Esophagus muscularis mucosa (tissue), 4 donors: ENCODE measurements around the gene BRF1. TPM values are rescaled to one million over a fixed set of nuclear protein-coding genes. Genes with fewer than 3 reads are reported as not detected.
"Not testable (repeated sequence)": the region's sequence is repeated elsewhere in the genome, so short reads cannot be mapped to it uniquely, and the experiment has no call there.

Experiments
- DNase-seq: peaks from one replicate; pipeline ENCODE4 v3.0.0-alpha.2; 2017; ENCODE audit errors: extremely low spot score
- H3K27ac ChIP-seq, 4 donors: fragments of 200-600 bp; sonication (generic); replicated peaks in 1 of 4; 1 replicate in 3 of 4; 2 replicates in 1 of 4; pipeline ENCODE4 v1.5.1; 2016 to 2019; ENCODE audit warnings: mild to moderate bottlenecking in 1 of 4
- H3K27me3 ChIP-seq, 4 donors: fragments of 200-600 bp; sonication (generic); one replicate each; pipeline versions ENCODE4 v1.5.1 to v1.6.0; 2016 to 2019
- H3K36me3 ChIP-seq, 4 donors: fragments of 200-600 bp; sonication (generic); one replicate each; pipeline ENCODE4 v1.5.1; 2016 to 2019
- H3K4me1 ChIP-seq, 4 donors: fragments of 200-600 bp; sonication (generic); one replicate each; pipeline ENCODE4 v1.5.1; 2016 to 2019
- H3K4me3 ChIP-seq, 4 donors: fragments of 200-600 bp; sonication (generic); 1 replicate in 2 of 4; 2 replicates in 2 of 4; pipeline ENCODE4 v1.5.1; 2016 to 2019; ENCODE audit warnings: mild to moderate bottlenecking in 4 of 4, moderate library complexity in 1 of 4
- H3K9me3 ChIP-seq, 4 donors: fragments of 200-600 bp; sonication (generic); 1 replicate in 3 of 4; 2 replicates in 1 of 4; pipeline ENCODE4 v1.5.1; 2016 to 2019
- CTCF ChIP-seq, 3 experiments: fragments of 200-600 bp in 2 of 3; fragments of 450-650 bp in 1 of 3; sonication (generic) in 2 of 3; IDR thresholded peaks; one replicate each; pipeline ENCODE4 v1.5.1; 2017 to 2019; ENCODE audit warnings: antibody characterized with exemption in 3 of 3, mild to moderate bottlenecking in 2 of 3, moderate library complexity in 1 of 3
- EP300 ChIP-seq: sonication (generic); formaldehyde crosslinking; IDR thresholded peaks from one replicate; pipeline ENCODE4 v1.6.1; 2017; ENCODE audit warnings: antibody characterized with exemption
- POLR2A ChIP-seq: fragments of 450-650 bp; IDR thresholded peaks from one replicate; pipeline ENCODE4 v1.6.1; 2017; ENCODE audit warnings: antibody characterized with exemption, moderate library complexity, mild to moderate bottlenecking, low read depth
- POLR2AphosphoS5 ChIP-seq, 2 donors: sonication (generic); formaldehyde crosslinking; IDR thresholded peaks; one replicate each; pipeline ENCODE4 v1.6.1; 2017; ENCODE audit warnings: antibody characterized with exemption in 2 of 2
- WGBS: methylation state at CpG from one replicate; pipeline ENCODE4 v1.1.5; 2018; 5-methylcytosine and 5-hydroxymethylcytosine counted together
- intact Hi-C: fragments of 100-400 bp; cut with DNase I; formaldehyde crosslinking; loops from one replicate; pipeline ENCODE4 v1.15.1; 2023
- total RNA-seq, 4 donors: library from RNA; depleted of rRNA; stranded (reverse); fragments of >200 nt; gene quantifications; one replicate each; pipeline versions ENCODE4 v1.1.0 to v1.2.1, GENCODE V29; 2016

Gene BRF1
- total RNA-seq, 4 donors from 2014 or later = 23.0 to 47.3 (median 41.4) TPM

- WGBS = 83% methylated on average over 3 of the region's 9 CpGs
- TF ChIP-seq CTCF (IDR thresholded peaks at IDR 0.05) (no peak), POLR2A (no peak), POLR2AphosphoS5 (IDR thresholded peaks at IDR 0.05) (no peak), EP300 (no peak)
- H3K9me3 ChIP-seq = no peaks in the 10 kb centered on the region
- no peaks in the 10 kb centered on the region for H3K27me3 ChIP-seq
- no peaks in the 10 kb centered on the region for H3K36me3 ChIP-seq
- H3K4me1 ChIP-seq = peaks cover 5 to 8% (median 6%) of the 10 kb centered on the region in 4 donors
- no peak for DNase-seq
- H3K4me3 ChIP-seq = no peak overlapping the region
- intact Hi-C loops = no loop called here
- no peak overlapping the region for H3K27ac ChIP-seq
Observed at GRCh38 chr14:105305791-105306190, 5.0 kb upstream of the BRF1 start.

GRCh38 chr14:105305345-105305744 lies 4.5 kb upstream of the BRF1 start:
- DNase-seq = no peak
- Histone ChIP-seq H3K36me3 (no peaks in the 10 kb centered on the region), H3K4me3 (no peak overlapping the region), H3K27me3 (no peaks in the 10 kb centered on the region), H3K27ac (no peak overlapping the region), H3K9me3 (no peaks in the 10 kb centered on the region), H3K4me1 (peaks cover 5 to 8% (median 7%) of the 10 kb centered on the region in 4 donors)
- intact Hi-C loops = no loop called here
- 82% methylated on average over 9 of the region's 9 CpGs for whole genome bisulfite sequencing
- TF ChIP-seq EP300 (no peak), POLR2A (no peak), CTCF (IDR thresholded peaks at IDR 0.05) (no peak), POLR2AphosphoS5 (IDR thresholded peaks at IDR 0.05) (no peak)

GRCh38 chr14:105304565-105304964 lies 3.8 kb upstream of the BRF1 start:
- TF ChIP-seq EP300 (no peak), POLR2A (no peak), POLR2AphosphoS5 (IDR thresholded peaks at IDR 0.05) (no peak), CTCF (IDR thresholded peaks at IDR 0.05) (no peak)
- intact Hi-C loops = no loop called here

GRCh38 chr14:105303949-105304348 lies 3.1 kb upstream of the BRF1 start:
- intact Hi-C loops = no loop called here
- no peak for TF ChIP-seq POLR2A
- no peak for TF ChIP-seq EP300
- no peak for TF ChIP-seq CTCF (IDR thresholded peaks at IDR 0.05)
- no peak for TF ChIP-seq POLR2AphosphoS5 (IDR thresholded peaks at IDR 0.05)
- H3K27me3 ChIP-seq = no peaks in the 10 kb centered on the region

More at GRCh38 chr14:105304565-105304964, 3.8 kb upstream of the BRF1 start:
- H3K9me3 ChIP-seq = no peaks in the 10 kb centered on the region
- H3K4me1 ChIP-seq = peaks cover 9 to 15% (median 14%) of the 10 kb centered on the region in 4 donors
- no peak overlapping the region for H3K4me3 ChIP-seq
- H3K27ac ChIP-seq = no peak overlapping the region
- no peaks in the 10 kb centered on the region for H3K27me3 ChIP-seq
- no peaks in the 10 kb centered on the region for H3K36me3 ChIP-seq
- no peak for DNase-seq
- WGBS = 77% methylated on average over 9 of the region's 9 CpGs

GRCh38 chr14:105301915-105302249 lies 1.1 kb upstream of the BRF1 start:
- H3K27me3 ChIP-seq, H3K36me3 ChIP-seq, H3K9me3 ChIP-seq, DNase-seq, intact Hi-C loops: not testable (repeated sequence)
- peaks cover 18 to 32% (median 28%) of the 10 kb centered on the region in 4 donors for H3K4me1 ChIP-seq
- peak overlapping the region; percentile 64 to 85 (median 82) for H3K4me3 ChIP-seq
- H3K27ac ChIP-seq = peak overlapping the region; percentile 93 to 98 (median 95)
- 80% methylated on average over 11 of the region's 11 CpGs for WGBS

More at GRCh38 chr14:105303949-105304348, 3.1 kb upstream of the BRF1 start:
- Histone ChIP-seq H3K4me1 (peaks cover 15 to 21% (median 20%) of the 10 kb centered on the region in 4 donors), H3K27ac (no peak overlapping the region), H3K36me3 (no peaks in the 10 kb centered on the region), H3K9me3 (no peaks in the 10 kb centered on the region), H3K4me3 (no peak overlapping the region)
- 73% methylated on average over 6 of the region's 6 CpGs for WGBS
- no peak for DNase-seq
